Measurements from ENCODE around the gene MCCC2.
A peak's percentile ranks its signal among the peaks of the same experiment; 100 is the strongest.
"Not testable (repeated sequence)": the region's sequence is repeated elsewhere in the genome, so short reads cannot be mapped to it uniquely, and the experiment has no call there.

The MCCC2 gene

GRCh38 chr5:71569748-71570509 is 17.2 kb upstream of the MCCC2 start:
- CTCF ChIA-PET = no interaction called here
- Histone ChIP-seq H3K4me3 (ENCODE audit: control insufficient read depth in 1 of 7, extremely low read depth in 1 of 7, insufficient read depth in 4 of 7, low read depth in 2 of 7, low read length in 6 of 7) (no peak overlapping the region), H3K27me3 (replicated peaks in 2 of 5; ENCODE audit: control insufficient read depth in 4 of 5, insufficient read depth in 5 of 5, low read length in 4 of 5) (no peaks in the 10 kb centered on the region), H3K9me3 (ENCODE audit: control extremely low read depth in 1 of 5, control insufficient read depth in 4 of 5, insufficient read depth in 2 of 5, low read depth in 1 of 5, low read length in 4 of 5) (peaks cover 0 to 5% (median 0%) of the 10 kb centered on the region in 5 experiments), H3K4me1 (ENCODE audit: control extremely low read depth in 1 of 4, control insufficient read depth in 4 of 4, insufficient read depth in 4 of 4, low read length in 3 of 4) (no peaks in the 10 kb centered on the region), H3K36me3 (ENCODE audit: control insufficient read depth in 4 of 4, insufficient read depth in 4 of 4, low read length in 3 of 4) (peaks cover 3 to 17% (median 9%) of the 10 kb centered on the region in 4 experiments), H3K27ac (ENCODE audit: insufficient read depth in 1 of 2, low read depth in 1 of 2, low read length in 2 of 2, poor library complexity in 1 of 2, severe bottlenecking in 2 of 2) (no peak overlapping the region)
- POLR2A ChIA-PET = no interaction called here
- 100% methylated on average over 1 of the region's 5 CpGs for WGBS (ENCODE audit: insufficient coverage)
- no peak for DNase-seq

GRCh38 chr5:71571811-71572210 is 15.3 kb upstream of the MCCC2 start:
- H3K27ac ChIP-seq (ENCODE audit: insufficient read depth in 1 of 2, low read depth in 1 of 2, low read length in 2 of 2, poor library complexity in 1 of 2, severe bottlenecking in 2 of 2); POLR2A ChIA-PET; H3K4me3 ChIP-seq (ENCODE audit: control insufficient read depth in 1 of 7, extremely low read depth in 1 of 7, insufficient read depth in 4 of 7, low read depth in 2 of 7, low read length in 6 of 7); H3K4me1 ChIP-seq (ENCODE audit: control extremely low read depth in 1 of 4, control insufficient read depth in 4 of 4, insufficient read depth in 4 of 4, low read length in 3 of 4); CTCF ChIA-PET; H3K27me3 ChIP-seq (replicated peaks in 2 of 5; ENCODE audit: control insufficient read depth in 4 of 5, insufficient read depth in 5 of 5, low read length in 4 of 5); H3K9me3 ChIP-seq (ENCODE audit: control extremely low read depth in 1 of 5, control insufficient read depth in 4 of 5, insufficient read depth in 2 of 5, low read depth in 1 of 5, low read length in 4 of 5): not testable (repeated sequence)
- peaks cover 2 to 11% (median 5%) of the 10 kb centered on the region in 4 experiments for H3K36me3 ChIP-seq (ENCODE audit: control insufficient read depth in 4 of 4, insufficient read depth in 4 of 4, low read length in 3 of 4)
- DNase-seq = peak in 1 of 3 donors; percentile 18
- 96% methylated on average over 7 of the region's 7 CpGs for WGBS (ENCODE audit: insufficient coverage)

- Histone ChIP-seq H3K36me3 (ENCODE audit: control insufficient read depth in 4 of 4, insufficient read depth in 4 of 4, low read length in 3 of 4) (peaks cover 0 to 6% (median 0%) of the 10 kb centered on the region in 4 experiments), H3K9me3 (ENCODE audit: control extremely low read depth in 1 of 5, control insufficient read depth in 4 of 5, insufficient read depth in 2 of 5, low read depth in 1 of 5, low read length in 4 of 5) (peaks cover 0 to 17% (median 3%) of the 10 kb centered on the region in 5 experiments), H3K27ac (ENCODE audit: insufficient read depth in 1 of 2, low read depth in 1 of 2, low read length in 2 of 2, poor library complexity in 1 of 2, severe bottlenecking in 2 of 2) (no peak overlapping the region), H3K4me1 (ENCODE audit: control extremely low read depth in 1 of 4, control insufficient read depth in 4 of 4, insufficient read depth in 4 of 4, low read length in 3 of 4) (no peaks in the 10 kb centered on the region), H3K4me3 (ENCODE audit: control insufficient read depth in 1 of 7, extremely low read depth in 1 of 7, insufficient read depth in 4 of 7, low read depth in 2 of 7, low read length in 6 of 7) (no peak overlapping the region), H3K27me3 (replicated peaks in 2 of 5; ENCODE audit: control insufficient read depth in 4 of 5, insufficient read depth in 5 of 5, low read length in 4 of 5) (no peaks in the 10 kb centered on the region)
- POLR2A ChIA-PET = no interaction called here
- no peak for DNase-seq
- CTCF ChIA-PET = no interaction called here
- 96% methylated on average over 7 of the region's 7 CpGs for WGBS (ENCODE audit: insufficient coverage)
Measured at GRCh38 chr5:71573591-71573990, 13.5 kb upstream of the MCCC2 start.

DNA sequence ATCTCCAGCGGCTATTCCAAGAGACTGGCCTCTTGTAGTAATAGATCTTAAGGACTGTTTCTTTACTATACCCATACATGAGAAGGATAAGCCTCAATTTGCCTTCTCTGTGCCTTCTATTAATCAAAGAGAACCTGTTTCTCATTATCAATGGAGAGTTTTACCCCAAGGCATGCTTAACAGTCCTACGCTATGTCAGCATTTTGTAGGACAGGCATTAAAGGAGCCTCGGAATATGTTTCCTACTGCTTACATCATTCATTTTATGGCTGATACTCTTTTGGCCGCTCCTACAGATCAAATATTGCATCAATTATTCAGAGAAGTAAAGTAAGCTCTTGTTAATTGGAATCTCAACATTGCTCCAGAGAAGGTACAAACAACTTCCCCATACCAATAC is 11.6 kb upstream of the MCCC2 start:
- H3K27ac ChIP-seq (ENCODE audit: insufficient read depth in 1 of 2, low read depth in 1 of 2, low read length in 2 of 2, poor library complexity in 1 of 2, severe bottlenecking in 2 of 2); H3K36me3 ChIP-seq (ENCODE audit: control insufficient read depth in 4 of 4, insufficient read depth in 4 of 4, low read length in 3 of 4); POLR2A ChIA-PET; H3K4me1 ChIP-seq (ENCODE audit: control extremely low read depth in 1 of 4, control insufficient read depth in 4 of 4, insufficient read depth in 4 of 4, low read length in 3 of 4); DNase-seq; CTCF ChIA-PET; H3K4me3 ChIP-seq (ENCODE audit: control insufficient read depth in 1 of 7, extremely low read depth in 1 of 7, insufficient read depth in 4 of 7, low read depth in 2 of 7, low read length in 6 of 7); H3K27me3 ChIP-seq (replicated peaks in 2 of 5; ENCODE audit: control insufficient read depth in 4 of 5, insufficient read depth in 5 of 5, low read length in 4 of 5): not testable (repeated sequence)
- H3K9me3 ChIP-seq (ENCODE audit: control extremely low read depth in 1 of 5, control insufficient read depth in 4 of 5, insufficient read depth in 2 of 5, low read depth in 1 of 5, low read length in 4 of 5) = peaks cover 0 to 17% (median 3%) of the 10 kb centered on the region in 5 experiments
- 100% methylated on average over 2 of the region's 4 CpGs for WGBS (ENCODE audit: insufficient coverage)

DNA sequence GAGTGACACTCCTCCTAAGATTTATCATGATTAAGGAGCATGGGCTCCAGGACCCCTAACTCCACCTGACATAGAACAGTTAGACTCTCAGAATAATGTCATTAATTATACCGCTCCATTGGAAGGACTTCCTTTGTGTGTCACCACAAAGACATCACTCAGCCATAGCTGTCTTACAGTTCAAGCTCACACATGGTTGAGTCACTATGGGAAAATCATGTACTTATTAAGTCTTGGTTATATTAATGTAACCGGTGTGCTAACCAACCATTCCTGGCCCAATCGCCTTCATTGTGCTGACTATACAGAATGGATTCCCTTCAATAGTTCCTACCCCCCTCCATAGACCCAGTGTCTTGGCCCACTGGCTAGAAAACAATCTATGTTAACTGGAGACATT is 10.9 kb upstream of the MCCC2 start:
- no peak for DNase-seq
- ChIA-PET POLR2A (no interaction called here), CTCF (interaction anchor here (0.6 kb wide), 1 partner anchor 9 kb away, joined by 3 read pairs; no protein-coding TSS in a partner anchor)
- H3K4me3 ChIP-seq (ENCODE audit: control insufficient read depth in 1 of 7, extremely low read depth in 1 of 7, insufficient read depth in 4 of 7, low read depth in 2 of 7, low read length in 6 of 7) = no peak overlapping the region
- no peaks in the 10 kb centered on the region for H3K27me3 ChIP-seq (replicated peaks in 2 of 5; ENCODE audit: control insufficient read depth in 4 of 5, insufficient read depth in 5 of 5, low read length in 4 of 5)
- H3K4me1 ChIP-seq (ENCODE audit: control extremely low read depth in 1 of 4, control insufficient read depth in 4 of 4, insufficient read depth in 4 of 4, low read length in 3 of 4) = no peaks in the 10 kb centered on the region
- H3K36me3 ChIP-seq (ENCODE audit: control insufficient read depth in 4 of 4, insufficient read depth in 4 of 4, low read length in 3 of 4) = peaks cover 0 to 5% (median 0%) of the 10 kb centered on the region in 4 experiments
- H3K27ac ChIP-seq (ENCODE audit: insufficient read depth in 1 of 2, low read depth in 1 of 2, low read length in 2 of 2, poor library complexity in 1 of 2, severe bottlenecking in 2 of 2) = no peak overlapping the region
- 100% methylated on average over 1 of the region's 3 CpGs for WGBS (ENCODE audit: insufficient coverage)
- H3K9me3 ChIP-seq (ENCODE audit: control extremely low read depth in 1 of 5, control insufficient read depth in 4 of 5, insufficient read depth in 2 of 5, low read depth in 1 of 5, low read length in 4 of 5) = peaks cover 0 to 17% (median 3%) of the 10 kb centered on the region in 5 experiments

GRCh38 chr5:71577839-71578238 is 9.3 kb upstream of the MCCC2 start:
- DNase-seq; POLR2A ChIA-PET; CTCF ChIA-PET; H3K4me3 ChIP-seq (ENCODE audit: control insufficient read depth in 1 of 7, extremely low read depth in 1 of 7, insufficient read depth in 4 of 7, low read depth in 2 of 7, low read length in 6 of 7); H3K27me3 ChIP-seq (replicated peaks in 2 of 5; ENCODE audit: control insufficient read depth in 4 of 5, insufficient read depth in 5 of 5, low read length in 4 of 5); H3K4me1 ChIP-seq (ENCODE audit: control extremely low read depth in 1 of 4, control insufficient read depth in 4 of 4, insufficient read depth in 4 of 4, low read length in 3 of 4); H3K27ac ChIP-seq (ENCODE audit: insufficient read depth in 1 of 2, low read depth in 1 of 2, low read length in 2 of 2, poor library complexity in 1 of 2, severe bottlenecking in 2 of 2); H3K36me3 ChIP-seq (ENCODE audit: control insufficient read depth in 4 of 4, insufficient read depth in 4 of 4, low read length in 3 of 4): not testable (repeated sequence)
- 100% methylated on average over 3 of the region's 6 CpGs for WGBS (ENCODE audit: insufficient coverage)
- peaks cover 0 to 13% (median 3%) of the 10 kb centered on the region in 5 experiments for H3K9me3 ChIP-seq (ENCODE audit: control extremely low read depth in 1 of 5, control insufficient read depth in 4 of 5, insufficient read depth in 2 of 5, low read depth in 1 of 5, low read length in 4 of 5)

GRCh38 chr5:71582945-71583584 is 4.1 kb upstream of the MCCC2 start:
- Histone ChIP-seq H3K4me1 (ENCODE audit: control extremely low read depth in 1 of 4, control insufficient read depth in 4 of 4, insufficient read depth in 4 of 4, low read length in 3 of 4) (peaks cover 1 to 16% (median 9%) of the 10 kb centered on the region in 4 experiments), H3K36me3 (ENCODE audit: control insufficient read depth in 4 of 4, insufficient read depth in 4 of 4, low read length in 3 of 4) (no peaks in the 10 kb centered on the region), H3K9me3 (ENCODE audit: control extremely low read depth in 1 of 5, control insufficient read depth in 4 of 5, insufficient read depth in 2 of 5, low read depth in 1 of 5, low read length in 4 of 5) (peaks cover 0 to 4% (median 0%) of the 10 kb centered on the region in 5 experiments), H3K27me3 (replicated peaks in 2 of 5; ENCODE audit: control insufficient read depth in 4 of 5, insufficient read depth in 5 of 5, low read length in 4 of 5) (no peaks in the 10 kb centered on the region), H3K27ac (ENCODE audit: insufficient read depth in 1 of 2, low read depth in 1 of 2, low read length in 2 of 2, poor library complexity in 1 of 2, severe bottlenecking in 2 of 2) (no peak overlapping the region), H3K4me3 (ENCODE audit: control insufficient read depth in 1 of 7, extremely low read depth in 1 of 7, insufficient read depth in 4 of 7, low read depth in 2 of 7, low read length in 6 of 7) (no peak overlapping the region)
- DNase-seq = no peak
- ChIA-PET POLR2A (no interaction called here), CTCF (no interaction called here)
- 100% methylated on average over 4 of the region's 4 CpGs for WGBS (ENCODE audit: insufficient coverage)
